CD8-positive, alpha-beta memory T cell (primary cell): ENCODE data around the gene DENND2D. TPM values are rescaled to one million over a fixed set of nuclear protein-coding genes. Genes with fewer than 3 reads are reported as not detected.

Experiments used
- CTCF ChIA-PET: fragments of 350-600 bp; sonication (Branson Sonifier 250); formaldehyde crosslinking; loops from one replicate; lab custom pipeline; 2021; ENCODE audit warnings: antibody characterized with exemption; lab: Charles Lee
- POLR2A ChIA-PET: fragments of 350-600 bp; sonication (Branson Sonifier 250); formaldehyde crosslinking; loops from one replicate; lab custom pipeline; 2021; ENCODE audit warnings: antibody characterized with exemption; lab: Charles Lee
- DNase-seq, 5 donors: peaks; one replicate each; pipeline versions ENCODE4 v3.0.0 to v3.0.0-alpha.2; 2020 to 2022; ENCODE audit warnings: mixed read lengths in 1 of 5
- H3K27ac ChIP-seq: one replicate; pipeline ENCODE4 v1.7.0; 2013; ENCODE audit warnings: low read depth, mild to moderate bottlenecking, low read length, moderate library complexity
- H3K27me3 ChIP-seq: 2 replicates; pipeline ENCODE4 v1.7.0; 2013; ENCODE audit warnings: low read length, mild to moderate bottlenecking; ENCODE audit not compliant: insufficient read depth, poor library complexity, severe bottlenecking
- H3K36me3 ChIP-seq: 2 replicates; pipeline ENCODE4 v1.7.0; 2013; ENCODE audit warnings: mild to moderate bottlenecking, low read length, moderate library complexity; ENCODE audit not compliant: insufficient read depth
- H3K4me1 ChIP-seq: 2 replicates; pipeline ENCODE4 v1.7.0; 2013; ENCODE audit warnings: mild to moderate bottlenecking, low read length, moderate library complexity; ENCODE audit not compliant: insufficient read depth
- H3K4me3 ChIP-seq: 2 replicates; pipeline ENCODE4 v1.7.0; 2013; ENCODE audit warnings: mild to moderate bottlenecking, low read length
- H3K9me3 ChIP-seq: 2 replicates; pipeline ENCODE4 v1.7.0; 2013; ENCODE audit warnings: mild to moderate bottlenecking, low read length
- H3K27ac Mint-ChIP-seq, 8 donors: one replicate each; pipeline ENCODE4 v1.8.0; 2020 to 2021; ENCODE audit warnings: mixed read lengths in 8 of 8, mild to moderate bottlenecking in 6 of 8, inconsistent platforms in 3 of 8, moderate library complexity in 3 of 8
- H3K27me3 Mint-ChIP-seq, 2 donors: one replicate each; pipeline ENCODE4 v1.8.0; 2020 to 2021; ENCODE audit warnings: mixed read lengths in 2 of 2, mild to moderate bottlenecking in 1 of 2, moderate library complexity in 1 of 2
- H3K36me3 Mint-ChIP-seq, 3 donors: one replicate each; pipeline ENCODE4 v1.8.0; 2020 to 2021; ENCODE audit warnings: mixed read lengths in 3 of 3, inconsistent platforms in 1 of 3, mild to moderate bottlenecking in 1 of 3
- H3K4me1 Mint-ChIP-seq, 3 donors: one replicate each; pipeline ENCODE4 v1.8.0; 2020 to 2021; ENCODE audit warnings: mixed read lengths in 3 of 3, inconsistent platforms in 1 of 3, mild to moderate bottlenecking in 1 of 3
- H3K4me3 Mint-ChIP-seq, 7 donors: one replicate each; pipeline ENCODE4 v1.8.0; 2020 to 2021; ENCODE audit warnings: mixed read lengths in 7 of 7, mild to moderate bottlenecking in 6 of 7, moderate library complexity in 4 of 7, inconsistent platforms in 2 of 7
- H3K9me3 Mint-ChIP-seq, 5 donors: one replicate each; pipeline ENCODE4 v1.8.0; 2020 to 2022; ENCODE audit warnings: mixed read lengths in 5 of 5, mild to moderate bottlenecking in 3 of 5, moderate library complexity in 2 of 5, inconsistent platforms in 1 of 5
- polyA plus RNA-seq: library from polyadenylated mRNA; unstranded; fragments of 300-500 nt; fragmentation: Illumina TruSeq; gene quantifications from one replicate; pipeline ENCODE4 v1.2.3, GENCODE V29; 2021
- total RNA-seq, 2 experiments: library from RNA; stranded (reverse); gene quantifications; one replicate each; pipeline ENCODE4 v1.2.3, GENCODE V29; 2021

The DENND2D gene
- total and polyA plus RNA-seq, 3 experiments from 2014 or later: 185 to 258 (median 196) TPM

GRCh38 chr1:111201275-111202090 is 1.0 kb upstream of the DENND2D start:
- H3K27ac Mint-ChIP-seq: peak overlapping the region; percentile 93 to 100 (median 96)
- CTCF ChIA-PET: interaction anchor here (0.9 to 10.8 kb wide), 4 partner anchors 17 to 198 kb away, joined by 3 to 252 read pairs (median 3); no protein-coding TSS in a partner anchor
- H3K27me3 ChIP-seq: no peaks in the 10 kb centered on the region
- H3K4me3 Mint-ChIP-seq: peak overlapping the region; percentile 97 to 100 (median 99)
- H3K9me3 ChIP-seq: no peaks in the 10 kb centered on the region
- H3K27me3 Mint-ChIP-seq: peaks cover 0 to 3% of the 10 kb centered on the region in 2 donors
- no peak for DNase-seq
- H3K9me3 Mint-ChIP-seq: no peaks in the 10 kb centered on the region
- H3K36me3 ChIP-seq: peaks cover 27% of the 10 kb centered on the region
- POLR2A ChIA-PET: interaction anchor here (1.6 to 10.8 kb wide), 3 partner anchors 9 to 18 kb away, joined by 3 to 259 read pairs (median 12); no protein-coding TSS in a partner anchor
- peaks cover 68 to 71% (median 69%) of the 10 kb centered on the region in 3 donors for H3K4me1 Mint-ChIP-seq
- peaks cover 54% of the 10 kb centered on the region for H3K4me1 ChIP-seq
- peaks cover 21 to 49% (median 33%) of the 10 kb centered on the region in 3 donors for H3K36me3 Mint-ChIP-seq
- H3K27ac ChIP-seq: peak overlapping the region; percentile 62
- peak overlapping the region; percentile 96 for H3K4me3 ChIP-seq

GRCh38 chr1:111200802-111201161 is 336 bp upstream of the DENND2D start:
- Histone ChIP-seq H3K27ac (peak overlapping the region; percentile 62), H3K27me3 (no peaks in the 10 kb centered on the region), H3K4me3 (peak overlapping the region; percentile 96), H3K36me3 (peaks cover 34% of the 10 kb centered on the region), H3K4me1 (peaks cover 61% of the 10 kb centered on the region), H3K9me3 (no peaks in the 10 kb centered on the region)
- H3K36me3 Mint-ChIP-seq: peaks cover 26 to 56% (median 40%) of the 10 kb centered on the region in 3 donors
- peak overlapping the region; percentile 97 to 100 (median 99) for H3K4me3 Mint-ChIP-seq
- no peak for DNase-seq
- peaks cover 0 to 3% of the 10 kb centered on the region in 2 donors for H3K27me3 Mint-ChIP-seq
- peaks cover 69 to 71% (median 70%) of the 10 kb centered on the region in 3 donors for H3K4me1 Mint-ChIP-seq
- CTCF ChIA-PET: interaction anchor here (1.4 to 10.8 kb wide), 2 partner anchors 18 to 199 kb away, joined by 3 to 252 read pairs; no protein-coding TSS in a partner anchor
- POLR2A ChIA-PET: interaction anchor here (1.6 to 10.8 kb wide), 3 partner anchors 9 to 18 kb away, joined by 3 to 259 read pairs (median 12); no protein-coding TSS in a partner anchor
- peak overlapping the region; percentile 93 to 100 (median 96) for H3K27ac Mint-ChIP-seq
- no peaks in the 10 kb centered on the region for H3K9me3 Mint-ChIP-seq

GRCh38 chr1:111199329-111199728 is 1.1 kb downstream of the DENND2D start:
- H3K4me1 ChIP-seq: peaks cover 62% of the 10 kb centered on the region
- CTCF ChIA-PET: interaction anchor here (1.1 to 10.8 kb wide), 5 partner anchors 8 to 135 kb away, joined by 3 to 252 read pairs (median 7); no protein-coding TSS in a partner anchor
- H3K27ac ChIP-seq: peak overlapping the region; percentile 62
- no peak for DNase-seq
- H3K9me3 ChIP-seq: no peaks in the 10 kb centered on the region
- POLR2A ChIA-PET: interaction anchor here (0.6 to 10.8 kb wide), 5 partner anchors 12 to 443 kb away, joined by 3 to 259 read pairs (median 4); partner anchors contain the start of genes CEPT1 and DRAM2
- H3K4me3 Mint-ChIP-seq: peak overlapping the region; percentile 97 to 100 (median 99)
- H3K27me3 ChIP-seq: no peaks in the 10 kb centered on the region
- H3K27me3 Mint-ChIP-seq: peaks cover 0 to 3% of the 10 kb centered on the region in 2 donors
- peaks cover 36 to 68% (median 49%) of the 10 kb centered on the region in 3 donors for H3K36me3 Mint-ChIP-seq
- no peaks in the 10 kb centered on the region for H3K9me3 Mint-ChIP-seq
- peaks cover 49% of the 10 kb centered on the region for H3K36me3 ChIP-seq
- H3K27ac Mint-ChIP-seq: peak overlapping the region; percentile 93 to 100 (median 96)
- H3K4me3 ChIP-seq: peak overlapping the region; percentile 96
- H3K4me1 Mint-ChIP-seq: peaks cover 70 to 72% (median 72%) of the 10 kb centered on the region in 3 donors

GRCh38 chr1:111198836-111199235 is 1.6 kb downstream of the DENND2D start:
- Histone ChIP-seq H3K27me3 (no peaks in the 10 kb centered on the region), H3K36me3 (peaks cover 54% of the 10 kb centered on the region), H3K4me1 (peaks cover 67% of the 10 kb centered on the region)

GRCh38 chr1:111197598-111198284 is 2.7 kb downstream of the DENND2D start:
- H3K27ac Mint-ChIP-seq: peak overlapping the region; percentile 93 to 100 (median 96)
- peaks cover 69% of the 10 kb centered on the region for H3K4me1 ChIP-seq
- H3K4me3 ChIP-seq: peak overlapping the region; percentile 96
- peak overlapping the region; percentile 62 for H3K27ac ChIP-seq
- H3K9me3 ChIP-seq: no peaks in the 10 kb centered on the region
- H3K36me3 ChIP-seq: peaks cover 65% of the 10 kb centered on the region
- H3K27me3 Mint-ChIP-seq: no peaks in the 10 kb centered on the region
- ChIA-PET CTCF (interaction anchor here (0.6 to 10.8 kb wide), 12 partner anchors 10 to 310 kb away, joined by 3 to 252 read pairs (median 5); no protein-coding TSS in a partner anchor), POLR2A (interaction anchor here (0.8 to 10.8 kb wide), 4 partner anchors 10 to 28 kb away, joined by 3 to 259 read pairs (median 5); no protein-coding TSS in a partner anchor)
- H3K4me1 Mint-ChIP-seq: peaks cover 76 to 78% (median 78%) of the 10 kb centered on the region in 3 donors
- peaks cover 44 to 81% (median 59%) of the 10 kb centered on the region in 3 donors for H3K36me3 Mint-ChIP-seq
- peak overlapping the region; percentile 97 to 100 (median 99) for H3K4me3 Mint-ChIP-seq
- no peaks in the 10 kb centered on the region for H3K27me3 ChIP-seq
- no peaks in the 10 kb centered on the region for H3K9me3 Mint-ChIP-seq
- peak; percentile 43 to 78 (median 69) for DNase-seq

More at GRCh38 chr1:111198836-111199235, 1.6 kb downstream of the DENND2D start:
- peaks cover 39 to 73% (median 49%) of the 10 kb centered on the region in 3 donors for H3K36me3 Mint-ChIP-seq
- H3K27me3 Mint-ChIP-seq: peaks cover 0 to 3% of the 10 kb centered on the region in 2 donors
- peak overlapping the region; percentile 97 to 100 (median 99) for H3K4me3 Mint-ChIP-seq
- no peaks in the 10 kb centered on the region for H3K9me3 ChIP-seq
- peaks cover 75 to 77% (median 77%) of the 10 kb centered on the region in 3 donors for H3K4me1 Mint-ChIP-seq
- no peak for DNase-seq
- POLR2A ChIA-PET: interaction anchor here (0.6 to 10.8 kb wide), 6 partner anchors 11 to 207 kb away, joined by 3 to 259 read pairs (median 4); partner anchors contain the start of genes CEPT1 and DRAM2
- peak overlapping the region; percentile 96 for H3K4me3 ChIP-seq
- no peaks in the 10 kb centered on the region for H3K9me3 Mint-ChIP-seq
- CTCF ChIA-PET: interaction anchor here (0.9 to 10.8 kb wide), 10 partner anchors 9 to 269 kb away, joined by 3 to 252 read pairs (median 6); no protein-coding TSS in a partner anchor
- peak overlapping the region; percentile 62 for H3K27ac ChIP-seq
- H3K27ac Mint-ChIP-seq: peak overlapping the region; percentile 93 to 100 (median 96)

- H3K4me1 Mint-ChIP-seq: peaks cover 76 to 78% (median 78%) of the 10 kb centered on the region in 3 donors
- peak overlapping the region; percentile 96 for H3K4me3 ChIP-seq
- H3K27me3 Mint-ChIP-seq: no peaks in the 10 kb centered on the region
- no peaks in the 10 kb centered on the region for H3K9me3 Mint-ChIP-seq
- H3K27ac ChIP-seq: no peak overlapping the region
- ChIA-PET CTCF (interaction anchor here (0.6 to 10.8 kb wide), 6 partner anchors 14 to 563 kb away, joined by 3 to 252 read pairs (median 7); no protein-coding TSS in a partner anchor), POLR2A (interaction anchor here (0.7 to 10.8 kb wide), 3 partner anchors 8 to 30 kb away, joined by 3 to 259 read pairs (median 3); no protein-coding TSS in a partner anchor)
- no peaks in the 10 kb centered on the region for H3K9me3 ChIP-seq
- H3K27me3 ChIP-seq: no peaks in the 10 kb centered on the region
- H3K36me3 ChIP-seq: peaks cover 80% of the 10 kb centered on the region
- peaks cover 50 to 96% (median 61%) of the 10 kb centered on the region in 3 donors for H3K36me3 Mint-ChIP-seq
- no peak for DNase-seq
- peak overlapping the region; percentile 97 to 100 (median 99) for H3K4me3 Mint-ChIP-seq
- peak overlapping the region; percentile 93 to 100 (median 96) for H3K27ac Mint-ChIP-seq
- H3K4me1 ChIP-seq: peaks cover 69% of the 10 kb centered on the region
Measured at GRCh38 chr1:111196213-111196612, 4.2 kb downstream of the DENND2D start.
